Activated T-cell treated with anti-CD3 and anti-CD28 coated beads, Interleukin-2, amount 50 U/mL, for 48 hours (primary cell): ENCODE results near the gene SGO2.

ENCODE experiments used
- DNase-seq, 2 experiments: peaks; one replicate each; pipeline ENCODE4 v3.0.0-alpha.2; 2020

SGO2 gene

DNA sequence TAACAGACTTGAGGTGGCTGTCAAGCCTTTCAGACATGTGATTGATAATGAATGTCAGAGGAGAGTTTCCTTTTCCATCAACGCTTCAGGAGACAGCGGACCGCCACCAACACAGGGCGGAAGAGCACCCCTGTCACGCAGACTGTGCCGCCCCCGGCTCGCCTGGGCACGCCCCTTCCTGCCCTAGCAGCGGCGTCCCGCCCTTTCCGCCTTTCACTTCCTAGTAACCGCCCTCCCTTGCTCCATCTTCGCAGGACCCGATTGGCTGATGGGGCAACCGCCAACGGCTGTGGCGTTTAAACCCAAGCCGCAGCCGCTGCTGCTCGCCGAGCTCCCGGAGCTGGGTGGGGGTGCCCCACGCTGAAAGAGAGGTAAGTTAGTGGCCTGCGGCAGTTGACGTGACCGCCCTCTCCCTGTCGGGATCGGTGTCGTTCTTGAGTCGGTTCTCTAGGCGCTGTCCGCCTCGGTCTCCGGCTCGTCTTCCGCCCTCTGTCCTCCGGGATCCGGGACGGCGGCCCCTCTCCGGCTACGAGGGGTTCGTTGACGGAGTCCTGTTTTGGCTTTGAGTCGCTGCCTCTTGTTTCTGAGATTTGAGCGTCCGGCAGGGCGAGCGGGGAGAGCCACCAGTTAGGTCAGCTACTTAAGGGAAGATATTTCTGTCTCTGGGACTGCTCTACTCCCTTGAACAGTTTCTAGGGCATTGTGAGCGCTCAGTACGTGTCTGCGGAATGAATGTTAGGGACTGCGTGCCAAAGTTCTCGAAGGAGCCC is at the start of gene SGO2:
Gene SGO2, plus strand, starts transcription at position 326 of the 770 bp plus-strand sequence. CDS start 6,769 bp downstream, outside the sequence.
- peak; percentile 96 to 98 for DNase-seq

DNA sequence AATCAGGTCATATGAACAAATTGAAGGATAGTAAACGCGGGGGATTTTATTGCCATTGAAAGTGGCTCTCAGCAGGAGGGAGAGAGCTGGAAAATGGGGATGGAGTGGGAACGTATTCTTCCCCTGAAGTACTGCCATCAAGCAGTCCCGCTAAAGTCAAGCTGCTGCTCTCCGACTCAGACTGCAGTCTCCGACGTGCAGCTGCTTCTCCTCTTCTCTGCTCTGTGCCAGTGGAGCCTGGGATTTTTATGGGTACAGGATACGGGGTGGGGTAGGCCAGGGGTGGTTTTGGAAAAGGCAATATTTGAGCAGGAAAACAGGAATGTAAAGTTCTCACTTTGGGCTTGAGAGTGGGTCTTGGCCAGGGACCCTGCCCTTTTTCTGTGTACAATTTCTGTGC is 49.2 kb upstream of the SGO2 start:
- no peak for DNase-seq

DNA sequence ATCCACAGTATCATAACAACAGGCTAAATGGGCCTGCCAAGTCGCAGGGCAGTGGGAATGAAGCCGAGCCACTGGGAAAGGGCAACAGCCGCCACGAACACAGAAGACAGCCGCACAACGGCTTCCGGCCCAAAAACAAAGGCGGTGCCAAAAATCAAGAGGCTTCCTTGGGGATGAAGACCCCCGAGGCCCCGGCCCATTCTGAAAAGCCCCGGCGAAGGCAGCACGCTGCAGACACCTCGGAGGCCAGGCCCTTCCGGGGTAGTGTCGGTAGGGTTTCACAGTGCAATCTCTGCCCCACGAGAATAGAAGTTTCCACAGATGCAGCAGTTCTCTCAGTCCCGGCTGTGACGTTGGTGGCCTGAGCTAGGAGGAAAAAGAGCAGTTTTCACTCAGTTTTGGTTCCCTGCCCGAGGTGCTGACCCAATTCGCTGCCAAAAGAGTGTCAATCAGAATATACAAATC is 48.3 kb upstream of the SGO2 start:
- DNase-seq = no peak

- DNase-seq = no peak
These were observed 46.2 kb upstream of the SGO2 start for GRCh38 chr2:200479692-200480265.

DNA sequence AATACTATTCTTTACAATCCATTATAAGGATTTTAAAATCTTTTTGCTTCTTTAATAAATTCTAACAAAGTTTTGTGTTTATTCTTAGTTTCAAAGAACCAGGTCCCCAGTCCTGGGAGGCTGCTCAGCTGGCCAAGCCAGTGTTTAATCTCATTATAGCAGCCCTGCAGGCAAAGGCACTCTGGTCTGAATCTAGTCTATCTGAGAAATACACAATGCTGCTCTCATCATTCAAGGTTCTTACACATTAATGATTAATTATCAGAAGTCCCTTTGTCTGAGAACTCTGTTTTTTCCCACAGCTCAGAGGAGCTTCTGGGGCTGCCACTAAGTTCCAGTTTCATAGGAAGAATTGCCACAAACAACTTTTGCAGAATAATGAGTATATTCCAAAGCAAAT is 43.8 kb upstream of the SGO2 start:
- no peak for DNase-seq

DNA sequence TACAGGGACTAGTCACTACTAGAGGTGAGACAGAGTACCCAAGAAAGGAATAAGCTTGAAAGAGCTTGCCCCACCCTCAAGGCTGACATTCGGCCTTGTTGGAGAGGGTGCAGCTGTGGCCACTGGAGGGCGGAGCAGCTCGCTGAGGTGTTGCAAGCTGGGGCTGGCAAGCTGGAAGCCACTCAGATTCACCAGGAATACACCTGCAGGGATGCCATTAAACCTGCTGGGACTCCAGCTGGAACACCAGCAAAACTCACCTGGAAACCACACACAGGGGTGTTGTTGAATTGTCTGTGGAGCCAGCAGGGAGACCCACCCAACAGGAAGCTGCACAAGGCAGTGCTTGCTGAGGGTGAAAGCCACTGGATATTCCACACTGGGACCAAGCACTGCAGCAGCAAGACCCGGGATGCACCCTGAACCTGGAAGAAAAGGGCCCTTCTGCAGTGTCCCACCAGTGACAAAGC is 42.2 kb upstream of the SGO2 start:
- peak in 1 of 2 experiments; percentile 49 for DNase-seq

DNA sequence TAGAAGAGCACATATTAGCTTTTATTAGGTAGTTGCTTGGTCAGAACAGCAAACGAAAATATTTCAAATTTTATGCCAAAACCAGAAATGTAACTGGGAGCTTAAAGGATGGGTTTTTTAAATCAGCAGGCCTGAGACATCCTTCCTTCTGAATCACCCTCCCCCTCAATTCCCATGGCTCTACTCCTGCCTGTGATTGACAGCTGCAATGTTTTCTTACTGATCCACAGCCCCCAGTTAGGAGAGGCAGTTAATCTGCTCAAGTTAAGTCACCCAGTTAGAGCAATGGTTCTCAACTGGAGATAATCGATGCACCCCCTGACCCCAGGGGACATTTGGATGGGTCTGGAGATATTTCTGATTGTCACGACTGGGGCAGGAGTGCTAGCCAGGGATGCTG is 41.1 kb upstream of the SGO2 start:
- DNase-seq = no peak

GRCh38 chr2:200486529-200486928 is 39.5 kb upstream of the SGO2 start:
- DNase-seq = no peak

- DNase-seq = no peak
These were observed 37.8 kb upstream of the SGO2 start for GRCh38 chr2:200488169-200488568.

GRCh38 chr2:200490001-200490400 is 36.0 kb upstream of the SGO2 start:
- DNase-seq = no peak

DNA sequence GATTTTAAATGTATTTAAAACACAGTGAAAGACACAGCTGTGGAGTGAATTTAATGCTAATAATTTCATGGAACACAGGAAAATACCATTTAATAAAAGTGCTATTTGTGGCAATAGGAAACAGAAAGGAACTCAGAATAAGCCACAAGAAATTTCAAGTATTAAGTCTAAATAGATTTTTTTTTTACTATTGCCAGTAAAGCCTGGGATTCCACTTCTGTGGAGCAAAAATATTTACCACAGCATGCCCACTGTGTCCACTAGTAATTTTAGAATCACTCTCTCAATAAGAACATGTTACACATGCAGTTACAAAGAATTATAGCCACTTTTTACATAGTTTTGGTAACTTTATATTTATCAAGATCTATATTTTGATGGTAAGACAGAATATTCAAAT is 33.4 kb upstream of the SGO2 start:
- DNase-seq = no peak

DNA sequence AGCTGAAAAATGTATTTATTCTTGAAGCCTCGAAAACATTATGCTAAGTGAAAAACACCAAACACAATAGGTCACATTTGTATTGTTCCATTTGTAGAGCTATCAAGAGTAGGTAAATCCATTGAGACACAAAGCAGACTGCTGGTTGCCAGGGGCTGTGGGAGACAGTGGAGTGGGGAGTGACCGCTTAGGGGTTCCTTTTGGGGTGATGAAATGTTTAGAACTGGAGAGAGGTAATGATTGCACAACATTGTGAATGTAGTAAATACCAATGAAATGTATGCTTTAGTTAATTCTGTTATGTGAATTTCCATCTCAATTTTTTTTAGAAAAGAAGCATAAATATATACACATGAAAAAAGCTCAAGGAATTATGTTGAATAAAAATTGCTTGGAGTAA is 32.0 kb upstream of the SGO2 start:
- no peak for DNase-seq

DNA sequence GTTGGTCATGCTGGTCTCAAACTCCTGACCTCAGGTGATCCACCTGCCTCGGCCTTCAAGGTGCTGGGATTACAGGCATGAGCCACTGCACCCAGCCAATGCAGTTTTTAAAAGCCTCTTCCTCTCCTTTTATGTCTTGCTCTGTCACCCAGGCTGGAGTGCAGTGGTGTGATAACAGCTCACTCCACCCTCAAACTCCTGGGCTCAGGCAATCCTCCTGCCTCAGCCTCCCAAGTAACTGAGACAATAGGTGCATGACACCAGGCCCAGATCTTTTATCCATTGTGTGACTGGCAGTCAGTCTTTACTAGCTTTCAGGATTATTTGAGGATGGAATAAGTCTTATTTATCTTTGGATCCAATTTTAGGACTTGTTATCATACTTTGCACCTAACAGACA is 29.3 kb upstream of the SGO2 start:
- no peak for DNase-seq

GRCh38 chr2:200498402-200499162 is 27.4 kb upstream of the SGO2 start:
- no peak for DNase-seq

DNA sequence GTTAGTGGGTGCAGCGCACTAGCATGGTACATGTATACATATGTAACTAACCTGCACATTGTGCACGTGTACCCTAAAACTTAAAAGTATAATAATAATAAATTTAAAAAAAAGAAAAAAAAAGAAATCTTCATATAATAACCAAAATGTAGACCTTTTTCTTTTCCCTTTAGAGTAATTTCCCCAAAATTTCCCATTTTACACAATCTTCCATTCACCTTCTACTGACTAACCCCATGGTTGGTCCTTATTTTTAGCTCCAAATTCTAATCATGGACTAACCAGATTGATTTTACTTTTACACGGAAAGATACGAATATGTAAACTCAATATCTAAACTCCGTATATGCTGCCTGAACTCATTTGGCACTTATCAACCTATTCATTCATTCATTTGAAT is 23.8 kb upstream of the SGO2 start:
- no peak for DNase-seq

DNA sequence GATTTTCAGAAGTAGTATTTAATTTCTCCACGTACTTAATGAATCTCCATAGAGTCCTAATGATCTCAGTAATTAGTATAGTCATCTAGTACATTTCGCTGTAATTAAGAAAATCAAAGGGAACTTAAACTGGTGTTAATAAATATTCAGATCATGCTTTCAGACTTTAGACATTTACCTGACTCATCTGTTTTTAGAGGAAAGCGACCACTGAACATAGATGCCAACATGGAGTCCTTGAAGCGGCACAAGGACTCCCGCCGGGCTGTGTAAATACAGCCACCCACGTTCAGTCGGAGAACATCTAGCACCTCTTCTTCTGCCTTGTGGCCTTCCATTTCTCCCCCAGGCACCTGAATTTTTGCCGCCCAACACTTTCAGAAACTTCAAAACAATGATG is 19.3 kb upstream of the SGO2 start:
- DNase-seq = no peak

- no peak for DNase-seq
These were observed 18.8 kb upstream of the SGO2 start for GRCh38 chr2:200507179-200507578.

DNA sequence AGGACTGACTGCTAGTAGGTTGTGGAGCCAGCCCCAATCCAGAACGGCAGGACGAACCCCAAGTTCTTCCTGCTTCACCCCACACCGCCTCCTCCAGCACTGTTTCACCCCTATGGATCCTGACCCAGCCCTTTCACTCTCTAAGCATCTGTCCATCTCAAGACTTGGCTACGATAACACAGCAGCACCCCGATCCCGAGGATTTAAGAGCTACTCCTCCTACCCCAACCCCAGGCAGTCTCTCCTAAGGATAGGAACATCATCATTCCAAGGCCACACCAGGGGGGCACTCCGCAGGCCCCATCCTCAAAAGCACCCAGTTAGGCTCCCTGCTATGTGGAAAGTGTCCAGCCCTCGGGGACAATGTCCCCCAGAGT is 16.8 kb upstream of the SGO2 start:
- DNase-seq = peak in 1 of 2 experiments; percentile 36

GRCh38 chr2:200509612-200510433 is 16.2 kb upstream of the SGO2 start, which contains the start of gene KCTD18:
TSS of gene KCTD18 (minus strand) at chr2:200510068. CDS start at chr2:200507016, 3,052 bp downstream.
- peak; percentile 93 to 94 for DNase-seq

GRCh38 chr2:200515155-200515554 is 10.9 kb upstream of the SGO2 start:
- no peak for DNase-seq

DNA sequence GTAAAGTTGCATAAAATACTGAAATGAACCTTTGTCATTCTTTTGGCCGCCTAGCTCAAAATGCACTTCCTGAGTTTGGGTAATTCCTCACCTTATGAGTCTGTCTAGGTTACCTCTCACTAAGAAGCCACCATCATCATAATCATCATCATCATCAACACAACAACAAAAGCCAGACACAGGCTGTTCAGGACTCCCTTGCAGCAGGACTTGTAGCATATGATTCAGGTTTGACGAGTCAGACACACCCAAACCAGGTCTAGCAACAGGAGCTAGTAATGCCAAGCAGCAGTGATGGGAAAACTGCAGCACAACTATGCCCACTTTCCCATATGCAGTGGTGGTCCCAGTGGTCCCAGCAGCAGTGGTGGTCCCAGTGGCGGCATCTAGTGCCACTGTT is 2.8 kb upstream of the SGO2 start:
- no peak for DNase-seq

GRCh38 chr2:200523604-200524003 is 2.4 kb upstream of the SGO2 start:
- no peak for DNase-seq

- DNase-seq = no peak
These were observed 941 bp upstream of the SGO2 start for GRCh38 chr2:200525066-200525465.
